DMS 273 (cell line): ENCODE data around the gene HMCN1.
A peak's percentile ranks its signal among the peaks of the same experiment; 100 is the strongest.
"Not testable (repeated sequence)": the region's sequence is repeated elsewhere in the genome, so short reads cannot be mapped to it uniquely, and the experiment has no call there.

Experiments
- DNase-seq: peaks from one replicate; lab custom pipeline; 2025; ENCODE audit not compliant: unreplicated experiment; lab: John Stamatoyannopoulos, UW

The HMCN1 gene

DNA sequence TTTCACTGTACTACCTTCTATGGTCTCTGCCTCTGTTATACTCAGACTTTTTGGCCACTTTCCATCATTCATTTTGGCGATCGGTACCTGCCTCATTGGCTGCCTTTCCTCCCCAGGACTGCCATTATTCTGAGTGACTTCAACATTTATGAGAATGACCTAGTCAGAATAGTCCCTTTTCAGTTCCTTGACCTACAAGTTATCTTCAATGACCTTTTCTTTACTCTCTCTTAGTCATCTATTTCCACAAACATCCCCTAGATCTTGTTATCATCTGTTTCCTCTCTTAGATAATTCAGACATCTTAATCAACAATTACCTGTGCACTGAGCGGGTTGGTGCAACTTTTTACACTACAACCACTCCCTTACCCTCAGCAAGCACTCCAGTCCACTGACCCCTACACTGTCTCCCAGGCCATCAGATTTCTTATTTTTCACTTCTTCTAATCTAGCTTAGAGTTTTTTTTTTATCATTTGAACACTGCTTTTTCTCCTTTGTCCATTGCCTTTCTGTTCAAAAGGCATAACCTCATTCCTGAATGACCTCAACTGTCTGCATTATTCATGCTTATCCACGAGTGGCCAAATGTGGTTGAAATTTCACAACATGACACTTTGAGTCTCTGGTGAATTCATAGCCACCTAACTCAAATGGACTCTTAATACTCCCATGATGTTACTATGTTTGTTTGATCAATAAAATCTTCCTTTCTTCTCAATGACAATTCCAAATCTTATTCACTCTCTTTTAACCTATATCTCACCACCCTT, 112.7 kb downstream of the HMCN1 start:
- DNase-seq, result no peak

DNA sequence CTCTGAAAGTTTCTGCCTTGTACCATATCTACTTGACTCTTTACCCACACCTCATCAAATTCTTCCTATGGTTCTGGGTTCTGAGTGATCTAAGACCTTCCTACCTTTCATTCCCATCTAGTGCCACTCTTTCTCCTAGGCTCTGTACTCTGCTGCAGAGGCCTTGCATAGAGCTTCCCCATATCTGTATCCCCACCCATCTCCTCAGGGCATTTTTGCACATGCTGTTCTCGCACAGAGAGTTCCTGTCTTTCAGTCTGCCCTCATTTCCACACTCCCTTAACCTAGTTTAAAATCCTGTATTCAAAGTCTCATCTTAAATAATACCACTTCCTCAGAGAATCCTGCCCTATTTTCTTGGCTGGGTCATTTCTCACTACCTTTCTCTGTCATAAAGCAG, 114.8 kb downstream of the HMCN1 start:
- DNase-seq, result no peak

DNA sequence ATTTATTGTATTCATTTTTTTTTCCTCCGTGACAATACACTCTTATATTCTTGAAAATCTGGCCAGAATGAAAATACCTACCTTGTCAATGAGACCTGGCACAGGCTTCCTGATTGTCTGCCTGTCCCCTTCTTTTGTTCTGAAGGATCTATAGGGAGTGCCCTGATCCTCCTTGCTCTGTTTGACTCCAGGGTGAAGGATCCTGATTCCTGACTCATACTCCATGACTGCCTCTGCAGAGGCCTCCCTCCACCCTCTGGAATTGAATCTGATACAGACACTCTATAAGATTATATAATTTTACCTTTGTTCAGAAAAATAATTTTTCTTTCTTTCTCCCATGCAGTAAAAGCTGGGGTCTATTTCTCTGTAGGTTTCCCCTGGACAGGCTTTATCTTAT, 116.2 kb downstream of the HMCN1 start:
- DNase-seq, result no peak

DNA sequence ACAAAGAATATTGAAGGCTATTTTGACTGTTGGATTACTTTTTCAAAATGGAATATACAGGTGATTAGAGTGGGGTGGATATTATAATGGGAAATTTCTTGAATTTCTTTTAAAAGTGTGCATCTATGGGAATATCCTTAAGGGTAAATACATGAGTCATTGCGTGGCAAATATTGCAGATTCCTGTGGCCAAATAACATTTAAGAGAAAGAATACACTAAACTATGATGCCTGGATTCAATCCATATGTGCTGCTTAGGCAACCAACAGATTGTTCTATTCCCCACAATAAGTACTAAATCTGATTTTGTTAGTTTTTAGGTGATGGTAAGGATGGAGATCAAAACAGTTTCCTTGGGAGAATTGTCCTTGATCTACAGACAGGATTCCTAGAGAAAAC, 119.5 kb downstream of the HMCN1 start:
- no peak for DNase-seq

DNA sequence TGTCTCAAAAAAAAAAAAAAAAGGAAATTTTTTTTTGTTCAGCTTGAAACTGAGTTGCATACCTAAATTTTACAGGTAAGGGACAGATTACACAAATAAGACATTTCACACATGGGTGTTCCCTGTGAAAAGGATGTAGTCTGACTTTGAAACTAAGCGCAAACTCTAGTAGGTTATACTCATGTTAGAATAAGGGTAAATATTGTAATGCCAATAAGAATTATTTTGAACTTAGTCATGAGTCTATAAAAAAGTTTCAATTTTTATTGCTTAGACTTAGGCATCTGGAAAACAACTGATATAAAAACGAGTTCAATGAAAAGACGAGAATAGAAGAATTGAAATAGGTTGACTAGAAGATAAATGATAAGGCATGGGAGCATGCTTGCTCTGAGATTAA, 122.3 kb downstream of the HMCN1 start:
- DNase-seq, result no peak

DNA sequence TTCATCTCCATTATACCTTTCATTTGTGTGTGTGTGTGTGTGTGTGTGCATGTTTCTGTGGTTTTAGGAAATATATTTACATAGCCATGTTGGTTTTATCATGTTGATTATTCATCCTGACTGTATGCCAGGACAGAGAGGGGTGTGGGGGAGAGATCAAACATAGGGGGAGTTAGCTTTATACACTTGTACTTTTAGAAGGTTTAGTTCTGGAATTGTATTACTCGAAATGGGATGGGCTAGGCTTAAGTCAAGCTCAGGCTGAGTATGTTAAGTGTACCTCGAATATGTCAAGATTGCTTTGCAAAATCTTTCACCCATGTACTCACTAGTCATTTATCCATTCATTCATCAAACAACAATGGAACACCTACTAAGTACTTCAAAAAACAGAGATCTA, 123.3 kb downstream of the HMCN1 start:
- no peak for DNase-seq

DNA sequence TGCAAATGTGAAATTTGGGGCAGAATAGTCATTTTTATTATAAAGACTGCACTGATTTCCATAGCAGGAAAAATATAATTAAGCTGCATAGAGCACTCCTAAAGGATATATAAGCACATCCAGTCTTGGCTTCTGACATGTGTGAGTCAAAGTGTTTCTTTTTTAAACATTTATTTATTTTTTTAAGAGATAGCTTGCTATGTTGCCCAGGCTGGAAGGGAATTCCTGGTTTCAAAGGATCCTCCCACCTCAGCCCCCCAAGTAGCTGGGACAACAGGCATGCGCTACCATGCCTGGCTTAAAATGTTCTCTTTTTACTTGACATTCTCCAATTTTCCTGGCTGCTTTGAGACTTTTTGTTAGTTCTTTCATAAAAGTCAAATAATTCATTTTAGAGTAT, 126.1 kb downstream of the HMCN1 start:
- DNase-seq, result no peak

DNA sequence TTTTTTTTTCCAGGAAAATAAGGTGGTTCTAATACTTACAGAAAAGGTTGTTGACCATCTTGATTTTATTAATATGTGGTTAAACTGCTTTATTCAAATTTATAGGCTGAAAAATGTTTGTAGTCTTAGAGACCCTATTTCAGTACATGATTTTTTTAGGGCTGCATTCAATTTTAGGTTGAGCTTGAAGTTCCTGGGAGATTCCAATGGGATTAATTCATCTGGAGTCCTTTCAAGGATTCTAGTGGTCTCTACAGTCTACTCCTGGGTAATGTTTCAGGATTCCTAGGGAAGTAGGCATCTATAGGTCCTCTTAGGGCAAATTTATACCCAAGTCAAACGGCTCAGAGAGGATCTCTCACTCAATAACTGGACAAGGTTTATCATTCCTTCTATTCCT, 126.7 kb downstream of the HMCN1 start:
- no peak for DNase-seq

DNA sequence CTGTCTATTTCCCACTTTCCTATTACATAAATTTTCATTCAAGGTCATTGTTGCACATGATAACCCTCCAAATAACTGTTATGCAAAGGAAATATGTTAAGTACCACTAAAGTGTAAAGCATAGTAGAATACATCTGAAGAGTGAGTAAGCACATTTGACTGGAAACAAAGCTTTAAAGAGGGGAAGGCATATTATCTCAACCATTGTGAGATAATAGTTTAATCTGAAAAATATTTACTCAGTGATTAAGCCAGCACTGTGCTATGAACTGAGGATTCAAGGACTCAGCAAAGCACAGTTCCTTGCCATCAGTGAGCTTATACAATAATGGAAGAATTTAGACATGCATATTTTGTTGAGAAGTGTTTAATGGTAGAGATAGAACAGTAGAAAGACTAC, 127.4 kb downstream of the HMCN1 start:
- DNase-seq, result no peak

DNA sequence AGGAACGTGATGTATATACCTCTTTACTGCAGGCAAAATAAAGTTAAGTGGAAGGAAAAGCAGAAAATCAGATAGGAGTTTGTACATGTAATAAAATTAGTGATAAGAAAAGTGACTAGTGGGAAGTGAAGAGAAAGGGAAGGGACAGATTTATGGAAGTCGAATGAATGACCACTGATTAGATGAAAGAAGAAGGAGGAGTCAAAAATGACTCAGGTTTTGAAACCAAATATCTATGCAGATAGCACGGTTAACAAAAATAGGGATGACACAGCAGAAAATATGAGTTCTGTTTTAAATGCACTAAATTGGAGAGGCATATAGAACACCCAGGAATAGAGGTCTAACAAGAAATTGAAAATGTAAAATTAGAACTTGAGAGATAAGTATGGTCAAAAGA, 128.0 kb downstream of the HMCN1 start:
- DNase-seq, result no peak

DNA sequence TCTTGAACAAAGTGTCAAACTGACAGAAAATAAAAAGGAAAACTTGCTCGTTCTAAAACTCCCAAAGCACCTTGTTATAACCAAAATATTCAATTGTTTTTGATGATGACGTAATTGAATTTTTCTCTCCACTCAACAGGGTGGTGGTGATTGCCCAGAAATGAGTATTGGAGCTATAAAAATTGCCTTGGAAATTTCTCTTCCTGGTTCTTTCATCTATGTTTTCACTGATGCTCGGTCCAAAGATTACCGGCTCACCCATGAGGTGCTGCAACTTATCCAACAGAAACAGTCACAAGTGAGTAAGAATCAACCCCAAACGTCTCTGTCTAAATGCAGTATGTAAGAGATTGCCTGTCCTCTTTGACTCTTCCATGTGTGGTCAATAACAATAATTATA, 130.1 kb downstream of the HMCN1 start:
- DNase-seq, result no peak

DNA sequence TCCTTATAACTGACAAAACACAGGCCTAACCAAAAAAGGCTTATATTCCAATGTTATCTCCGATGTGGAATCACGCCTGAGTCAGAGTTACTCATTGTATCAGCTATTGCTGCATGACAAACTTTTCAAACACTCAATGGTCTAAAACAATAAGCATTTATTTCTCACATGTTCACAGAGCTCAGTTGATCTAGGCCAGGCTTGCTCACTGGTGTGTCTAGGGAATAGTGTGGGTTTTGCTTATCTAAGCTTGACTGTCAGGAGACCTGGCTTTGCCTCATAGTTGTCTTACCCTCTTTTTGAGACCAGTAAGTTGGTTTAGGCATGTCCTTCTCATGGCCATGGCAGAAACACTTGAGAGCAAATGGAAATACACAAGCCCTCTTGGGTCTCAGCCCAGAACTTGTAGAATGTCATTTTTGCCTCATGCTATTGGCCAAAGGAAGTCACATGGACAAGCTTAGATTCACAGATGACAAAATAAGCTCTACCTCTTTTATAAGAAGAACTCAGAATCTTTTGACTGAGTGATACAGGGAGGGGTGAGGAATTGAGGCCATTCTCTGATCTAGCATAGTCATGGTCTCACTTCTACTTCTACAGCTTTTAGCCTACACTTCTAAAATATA, 130.8 kb downstream of the HMCN1 start:
- DNase-seq, result no peak

DNA sequence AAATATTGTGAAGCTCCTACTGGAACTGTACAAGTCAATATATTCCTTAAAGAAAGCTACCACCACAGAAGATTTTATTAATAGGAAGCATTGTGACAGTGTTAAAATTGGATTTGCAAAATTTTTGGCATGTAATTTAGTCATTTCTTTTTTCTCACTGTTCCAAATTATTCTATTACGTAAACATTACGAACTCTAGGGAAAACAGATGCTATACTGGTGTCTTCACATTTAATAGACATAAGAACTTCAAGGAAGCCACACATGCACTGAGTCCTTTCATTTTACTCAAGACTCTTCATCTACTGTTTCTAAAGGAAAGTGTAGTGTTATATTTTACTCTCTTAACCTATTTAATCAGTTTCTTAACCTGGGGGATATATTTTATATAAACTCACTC, 135.4 kb downstream of the HMCN1 start:
- DNase-seq, result no peak

DNA sequence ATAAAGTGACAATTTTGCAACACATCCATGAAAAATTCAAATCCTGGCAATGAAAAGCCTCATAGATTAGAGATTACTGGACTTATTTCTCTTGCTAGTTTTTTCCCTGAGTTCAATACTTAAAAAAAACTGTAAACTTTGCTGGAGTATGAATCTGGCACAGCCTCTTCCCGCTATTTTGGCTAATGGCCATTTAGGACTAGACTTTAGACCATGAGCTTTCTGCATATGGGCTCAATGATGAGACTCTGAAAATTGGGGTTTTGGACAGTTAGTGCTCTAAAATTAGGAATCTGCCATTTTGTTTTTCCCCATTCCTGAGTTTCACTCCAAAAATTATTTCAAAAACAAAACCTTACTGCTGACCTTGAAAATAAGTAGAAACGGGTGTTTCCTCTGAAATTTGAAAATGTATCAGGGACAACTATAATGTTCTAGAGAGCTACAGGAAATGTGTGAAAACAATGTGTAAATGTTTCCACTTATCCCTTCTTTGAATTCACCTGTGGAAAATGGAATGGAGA, 137.5 kb downstream of the HMCN1 start:
- DNase-seq, result no peak

DNA sequence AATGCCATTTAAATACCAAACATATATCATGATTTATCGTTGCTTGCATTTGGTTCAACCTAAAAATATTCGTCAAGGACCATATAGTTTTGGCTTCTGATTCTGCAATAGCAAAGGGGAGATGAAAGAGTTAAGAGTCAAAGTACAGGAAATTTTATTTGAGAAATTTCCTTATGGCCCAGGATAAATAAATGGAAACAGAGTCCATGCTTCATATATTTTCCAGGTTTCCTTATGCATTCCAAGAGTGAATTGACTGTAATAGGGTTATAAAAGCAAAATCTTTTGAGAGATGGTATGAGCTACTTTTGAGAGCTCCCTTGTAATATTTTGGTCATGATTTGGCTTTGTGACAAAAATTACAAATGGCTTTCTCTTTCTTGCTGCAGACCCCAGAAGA, 140.1 kb downstream of the HMCN1 start:
- no peak for DNase-seq

DNA sequence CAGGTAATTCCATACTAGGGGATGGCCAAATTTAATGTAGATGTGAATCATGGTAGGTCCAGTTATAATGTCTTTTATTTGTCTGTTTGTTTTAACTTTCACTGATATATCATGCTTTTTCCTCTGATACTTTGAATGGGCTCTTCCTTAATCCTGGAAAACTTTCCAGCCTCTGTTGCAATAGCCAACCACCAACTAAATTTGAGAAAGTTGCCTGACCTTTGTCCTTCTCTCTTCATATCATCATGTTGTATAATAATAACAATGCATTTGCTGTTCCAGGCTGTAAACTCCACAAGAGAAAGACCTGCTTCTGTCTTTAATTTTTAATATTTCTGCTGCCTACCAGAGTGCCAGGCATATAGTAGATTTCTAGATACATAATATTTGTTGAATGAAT, 146.1 kb downstream of the HMCN1 start:
- no peak for DNase-seq

DNA sequence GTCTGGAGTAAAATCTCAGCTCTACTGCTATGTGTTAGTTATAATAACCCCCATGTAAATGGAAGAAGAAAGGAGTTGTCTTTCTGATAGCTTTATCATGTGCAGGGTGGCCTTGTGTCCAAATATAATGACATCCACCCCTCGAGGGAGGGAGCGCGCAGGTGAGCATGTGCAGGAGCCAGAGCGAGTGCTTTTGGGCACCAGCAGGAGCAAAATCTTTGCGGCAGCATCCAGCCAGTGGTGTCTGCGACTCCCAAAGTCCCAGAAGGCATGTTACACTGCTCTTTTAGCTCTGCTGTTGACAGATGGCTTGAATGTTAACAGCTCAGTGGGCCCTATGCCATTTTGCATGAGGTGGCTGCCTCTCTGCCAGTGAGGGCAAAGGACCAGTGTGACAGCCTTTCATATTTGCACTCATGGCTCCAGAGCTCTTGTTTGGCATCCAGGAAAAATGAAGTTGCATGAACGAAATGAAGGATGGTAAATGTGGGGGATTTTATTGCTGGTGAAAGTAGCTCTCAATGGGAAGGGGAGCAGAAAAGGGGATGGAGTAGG, 146.7 kb downstream of the HMCN1 start:
- peak; percentile 91 for DNase-seq

DNA sequence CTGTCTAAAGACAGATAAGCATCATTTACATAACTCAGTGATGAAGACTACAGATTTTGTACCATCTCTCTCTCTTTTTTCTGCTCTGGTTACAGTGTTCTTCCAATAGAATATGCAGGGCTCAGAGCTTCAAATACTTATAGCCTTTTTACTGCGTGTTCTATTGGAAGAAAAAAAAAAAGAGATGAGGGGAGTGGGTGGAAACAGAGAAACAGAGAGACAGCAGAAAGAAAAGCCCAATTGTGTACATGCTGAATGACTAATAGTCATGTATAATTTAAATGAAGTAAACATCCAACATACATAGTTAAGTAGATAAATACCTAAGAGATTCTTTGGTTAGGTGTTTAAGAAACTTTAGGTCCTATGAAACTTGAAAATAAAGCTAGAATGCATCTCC, 151.9 kb downstream of the HMCN1 start:
- no peak for DNase-seq

DNA sequence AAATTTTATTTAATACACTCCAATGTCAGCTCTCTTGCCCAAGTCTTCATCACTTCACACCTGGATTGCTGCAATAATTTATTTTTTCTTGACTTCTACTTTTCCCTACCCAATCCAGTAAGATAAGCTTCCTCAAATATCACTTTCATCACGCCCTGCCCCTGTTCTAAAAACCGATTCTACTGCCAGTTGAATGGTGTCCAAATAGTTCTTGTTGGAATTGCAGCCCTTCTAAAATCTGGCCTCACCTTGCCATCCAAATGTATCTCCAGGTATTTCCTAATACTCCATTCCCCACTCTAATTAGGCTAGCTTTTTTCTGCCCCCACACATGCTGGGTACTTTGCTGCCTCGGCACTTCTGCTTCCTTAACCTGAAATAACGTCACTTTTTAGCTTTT, 152.5 kb downstream of the HMCN1 start:
- DNase-seq, result no peak

DNA sequence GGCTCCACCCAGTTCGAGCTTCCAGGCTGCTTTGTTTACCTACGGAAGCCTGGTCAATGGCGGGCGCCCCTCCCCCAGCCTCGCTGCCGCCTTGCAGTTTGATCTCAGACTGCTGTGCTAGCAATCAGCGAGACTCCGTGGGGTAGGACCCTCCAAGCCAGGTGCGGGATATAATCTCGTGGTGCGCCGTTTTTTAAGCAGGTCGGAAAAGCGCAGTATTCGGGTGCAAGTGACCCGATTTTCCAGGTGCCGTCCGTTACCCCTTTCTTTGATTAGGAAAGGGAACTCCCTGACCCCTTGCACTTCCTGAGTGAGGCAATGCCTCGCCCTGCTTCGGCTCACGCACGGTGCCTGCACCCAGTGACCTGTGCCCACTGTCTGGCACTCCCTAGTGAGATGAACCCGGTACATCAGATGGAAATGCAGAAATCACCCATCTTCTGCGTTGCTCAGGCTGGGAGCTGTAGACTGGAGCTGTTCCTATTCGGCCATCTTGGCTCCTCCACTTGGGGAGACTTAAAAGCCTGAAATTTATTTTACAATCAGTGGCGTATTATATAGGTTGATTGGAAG, 158.7 kb downstream of the HMCN1 start:
- not testable (repeated sequence) for DNase-seq

DNA sequence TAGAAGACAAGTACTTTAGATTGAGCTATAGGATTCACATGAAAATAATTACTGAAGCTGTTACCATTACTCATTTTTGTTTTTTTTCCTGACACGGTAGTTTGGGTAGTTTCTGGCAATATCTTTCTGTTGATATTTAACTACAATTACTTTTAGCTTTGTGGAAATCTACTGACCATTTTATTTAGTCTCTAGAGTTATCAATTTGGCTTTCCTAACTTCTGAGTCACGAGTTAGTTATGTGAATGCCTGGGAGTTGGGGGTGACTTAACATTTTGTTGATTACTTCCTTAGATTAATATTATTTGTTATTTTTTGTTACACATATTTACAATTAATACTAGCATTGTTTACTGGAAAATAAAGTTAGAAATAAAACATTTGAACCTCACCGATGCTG, 160.6 kb downstream of the HMCN1 start:
- DNase-seq, result no peak
